H9 (cell line): ENCODE data around the gene S100A2. TPM values are rescaled to one million over a fixed set of nuclear protein-coding genes. Genes with fewer than 3 reads are reported as not detected.

Source experiments
- DNase-seq: peaks from one replicate; pipeline ENCODE4 v3.0.0-alpha.2; 2017
- H2AFZ ChIP-seq: one replicate; pipeline ENCODE4 v1.6.1; 2013; ENCODE audit warnings: mild to moderate bottlenecking, low read length, control low read depth, moderate library complexity
- H2AK5ac ChIP-seq: 2 replicates; pipeline ENCODE4 v1.6.1; 2013; ENCODE audit warnings: low read length, control low read depth, mixed read lengths; ENCODE audit not compliant: insufficient read length
- H2BK120ac ChIP-seq: one replicate; pipeline ENCODE4 v1.6.1; 2013; ENCODE audit warnings: low read depth, mild to moderate bottlenecking, low read length, control low read depth, inconsistent platforms; ENCODE audit not compliant: poor library complexity, severe bottlenecking
- H2BK12ac ChIP-seq: 2 replicates; pipeline ENCODE4 v1.6.1; 2013; ENCODE audit warnings: low read length, control low read depth, mixed read lengths, low read depth; ENCODE audit not compliant: insufficient read length
- H2BK15ac ChIP-seq: 2 replicates; pipeline ENCODE4 v1.6.1; 2013; ENCODE audit warnings: low read depth, low read length, control low read depth
- H2BK20ac ChIP-seq: one replicate; pipeline ENCODE4 v1.6.1; 2013; ENCODE audit warnings: low read depth, mild to moderate bottlenecking, low read length, control low read depth, inconsistent platforms; ENCODE audit not compliant: poor library complexity, severe bottlenecking
- H2BK5ac ChIP-seq: 2 replicates; pipeline ENCODE4 v1.6.1; 2013; ENCODE audit warnings: low read length, control low read depth, mixed read lengths; ENCODE audit not compliant: insufficient read length
- H3K14ac ChIP-seq: 2 replicates; pipeline ENCODE4 v1.6.1; 2013; ENCODE audit warnings: low read length, control low read depth; ENCODE audit not compliant: insufficient read depth
- H3K18ac ChIP-seq: 2 replicates; pipeline ENCODE4 v1.6.1; 2013; ENCODE audit warnings: low read depth, mild to moderate bottlenecking, mixed read lengths, low read length, control low read depth; ENCODE audit not compliant: insufficient read length
- H3K23ac ChIP-seq: 2 replicates; pipeline ENCODE4 v1.6.1; 2013; ENCODE audit warnings: low read length, control low read depth, mixed read lengths, low read depth; ENCODE audit not compliant: insufficient read length
- H3K23me2 ChIP-seq: 2 replicates; pipeline ENCODE4 v1.6.1; 2013; ENCODE audit warnings: low read depth, mild to moderate bottlenecking, mixed read lengths, low read length, control low read depth; ENCODE audit not compliant: insufficient read length, poor library complexity, severe bottlenecking
- H3K27ac ChIP-seq: 2 replicates; pipeline ENCODE4 v1.5.1; 2013; ENCODE audit warnings: low read length, control low read depth, mixed read lengths, low read depth; ENCODE audit not compliant: insufficient read length
- H3K27me3 ChIP-seq: 2 replicates; pipeline ENCODE4 v1.6.1; 2013; ENCODE audit warnings: low read length, control low read depth, inconsistent platforms; ENCODE audit not compliant: insufficient read depth
- H3K4ac ChIP-seq: 2 replicates; pipeline ENCODE4 v1.6.1; 2013; ENCODE audit warnings: low read depth, mild to moderate bottlenecking, control low read depth, inconsistent platforms, low read length, moderate library complexity
- H3K4me1 ChIP-seq: 2 replicates; pipeline ENCODE4 v1.6.1; 2013; ENCODE audit warnings: low read length, control low read depth, inconsistent platforms; ENCODE audit not compliant: insufficient read depth
- H3K4me2 ChIP-seq: 2 replicates; pipeline ENCODE4 v1.6.1; 2013; ENCODE audit warnings: low read length, control low read depth, mixed read lengths; ENCODE audit not compliant: insufficient read length, insufficient read depth
- H3K56ac ChIP-seq: 2 replicates; pipeline ENCODE4 v1.6.1; 2013; ENCODE audit warnings: low read depth, mild to moderate bottlenecking, mixed read lengths, low read length, control low read depth; ENCODE audit not compliant: insufficient read length
- H3K79me1 ChIP-seq: 2 replicates; pipeline ENCODE4 v1.6.1; 2013; ENCODE audit warnings: low read depth, mild to moderate bottlenecking, moderate library complexity, low read length, control low read depth, inconsistent platforms; ENCODE audit not compliant: insufficient read depth, poor library complexity, severe bottlenecking
- H3K79me2 ChIP-seq: 2 replicates; pipeline ENCODE4 v1.6.1; 2013; ENCODE audit warnings: low read length, control low read depth, inconsistent platforms; ENCODE audit not compliant: insufficient read depth
- H3K9ac ChIP-seq: 2 replicates; pipeline ENCODE4 v1.6.1; 2013; ENCODE audit warnings: low read length, control low read depth, mixed read lengths; ENCODE audit not compliant: insufficient read length; ENCODE audit errors: extremely low read depth
- H3K9me3 ChIP-seq: one replicate; pipeline ENCODE4 v1.6.1; 2013; ENCODE audit warnings: low read depth, low read length, inconsistent platforms; ENCODE audit not compliant: control insufficient read depth
- H3T11ph ChIP-seq: one replicate; pipeline ENCODE4 v1.6.1; 2013; ENCODE audit warnings: mild to moderate bottlenecking, low read length, control low read depth, inconsistent platforms
- H4K20me1 ChIP-seq: one replicate; pipeline ENCODE4 v1.6.1; 2013; ENCODE audit not compliant: control insufficient read depth, insufficient read length, insufficient read depth
- H4K5ac ChIP-seq: 2 replicates; pipeline ENCODE4 v1.6.1; 2013; ENCODE audit warnings: low read depth, mild to moderate bottlenecking, mixed read lengths, low read length, control low read depth; ENCODE audit not compliant: insufficient read length
- H4K8ac ChIP-seq: replicated peaks from 2 replicates; pipeline ENCODE4 v1.6.1; 2013; ENCODE audit warnings: low read length, control low read depth, mixed read lengths, low read depth; ENCODE audit not compliant: insufficient read length
- H4K91ac ChIP-seq: 2 replicates; pipeline ENCODE4 v1.6.1; 2013; ENCODE audit warnings: low read depth, mild to moderate bottlenecking, moderate library complexity, mixed read lengths, low read length, control low read depth; ENCODE audit not compliant: insufficient read length
- H3K27ac Mint-ChIP-seq, 3 experiments: 2 replicates in 2 of 3; 3 replicates in 1 of 3; pipeline ENCODE4 v1.8.0; 2020 to 2021; ENCODE audit warnings: mixed read lengths in 3 of 3, mild to moderate bottlenecking in 1 of 3, moderate library complexity in 1 of 3
- H3K27me3 Mint-ChIP-seq: 2 replicates; pipeline ENCODE4 v1.8.0; 2021; ENCODE audit warnings: low read depth, mild to moderate bottlenecking, moderate library complexity, mixed read lengths
- H3K36me3 Mint-ChIP-seq, 3 experiments: 2 replicates in 2 of 3; 3 replicates in 1 of 3; pipeline ENCODE4 v1.8.0; 2020 to 2021; ENCODE audit warnings: low read depth in 3 of 3, mixed read lengths in 3 of 3; ENCODE audit not compliant: insufficient read depth in 1 of 3
- H3K4me1 Mint-ChIP-seq, 2 experiments: 2 replicates each; pipeline ENCODE4 v1.8.0; 2020; ENCODE audit warnings: mixed read lengths in 2 of 2
- H3K4me3 Mint-ChIP-seq, 2 experiments: 2 replicates in 1 of 2; 3 replicates in 1 of 2; pipeline ENCODE4 v1.8.0; 2020 to 2021; ENCODE audit warnings: mild to moderate bottlenecking in 2 of 2, mixed read lengths in 2 of 2, moderate library complexity in 1 of 2
- H3K9me3 Mint-ChIP-seq, 2 experiments: 2 replicates in 1 of 2; 3 replicates in 1 of 2; pipeline ENCODE4 v1.8.0; 2020; ENCODE audit warnings: mild to moderate bottlenecking in 2 of 2, mixed read lengths in 2 of 2, moderate library complexity in 1 of 2
- WGBS: extraction: QIAGEN DNeasy Blood & Tissue Kit; methylation state at CpG from one replicate; pipeline ENCODE4 v1.1.7; 2013; ENCODE audit warnings: missing lambda C conversion rate, low lambda C conversion rate, mixed read lengths; ENCODE audit not compliant: insufficient read length; ENCODE audit errors: extremely low coverage; 5-methylcytosine and 5-hydroxymethylcytosine counted together
- total RNA-seq: library from RNA; stranded (reverse); gene quantifications from 2 replicates; pipeline ENCODE4 v1.2.1, GENCODE V29; 2021
- TF ChIP-seq, protein P1 (sequence below): fragments of 200-600 bp; sonication (generic); conservative IDR thresholded peaks from 3 replicates; pipeline ENCODE4 v1.8.0; 2021; ENCODE audit warnings: antibody characterized with exemption, mild to moderate bottlenecking

The S100A2 gene
- total RNA-seq, 1 experiment from 2014 or later: 0.57 TPM

DNA sequence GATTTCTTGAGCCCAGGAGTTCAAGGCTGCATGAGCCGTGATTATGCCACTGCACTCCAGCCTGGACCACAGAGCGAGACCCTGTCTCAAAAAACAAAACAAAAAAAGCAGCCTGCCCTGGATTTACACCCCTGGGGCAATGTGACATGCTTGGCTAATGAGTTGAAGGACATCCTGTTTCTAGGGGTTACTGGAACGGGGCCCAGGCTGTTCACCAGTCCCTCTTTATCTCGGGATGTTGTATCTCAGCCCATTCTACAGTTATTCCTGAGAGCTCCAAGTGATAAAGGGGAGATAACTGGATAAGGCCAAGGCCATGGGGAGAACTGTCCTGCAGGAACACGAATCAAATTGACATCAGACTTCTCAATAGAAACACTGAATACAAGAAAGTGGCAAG, 21.7 kb upstream of the S100A2 start:
- no peak for DNase-seq
- Histone ChIP-seq H3K9ac (no peak overlapping the region), H3K23ac (no peak overlapping the region), H2AK5ac (no peak overlapping the region), H4K8ac (no peak overlapping the region), H2BK5ac (no peak overlapping the region), H3T11ph (no peak overlapping the region), H3K79me1 (no peaks in the 10 kb centered on the region), H3K79me2 (no peaks in the 10 kb centered on the region), H3K4me2 (no peak overlapping the region), H4K5ac (no peak overlapping the region), H2BK15ac (no peak overlapping the region), H3K23me2 (no peaks in the 10 kb centered on the region), H3K9me3 (no peaks in the 10 kb centered on the region), H2BK120ac (no peak overlapping the region), H3K18ac (no peak overlapping the region), H3K27me3 (no peaks in the 10 kb centered on the region), H3K4me1 (no peaks in the 10 kb centered on the region; the same call in 1 of the 2 replicates), H3K4ac (no peak overlapping the region), H4K20me1 (no peaks in the 10 kb centered on the region), H4K91ac (no peak overlapping the region), H2BK20ac (no peak overlapping the region), H2AFZ (no peak overlapping the region), H3K27ac (no peak overlapping the region), H2BK12ac (no peak overlapping the region), H3K14ac (no peak overlapping the region), H3K56ac (no peak overlapping the region)
- H3K4me1 Mint-ChIP-seq: peaks cover 9 to 16% of the 10 kb centered on the region in 2 experiments; a peak in 3 of 4 replicates
- no peaks in the 10 kb centered on the region for H3K9me3 Mint-ChIP-seq
- WGBS: no CpG with 5 or more reads among the region's 5 CpGs
- TF ChIP-seq, protein P1, sequence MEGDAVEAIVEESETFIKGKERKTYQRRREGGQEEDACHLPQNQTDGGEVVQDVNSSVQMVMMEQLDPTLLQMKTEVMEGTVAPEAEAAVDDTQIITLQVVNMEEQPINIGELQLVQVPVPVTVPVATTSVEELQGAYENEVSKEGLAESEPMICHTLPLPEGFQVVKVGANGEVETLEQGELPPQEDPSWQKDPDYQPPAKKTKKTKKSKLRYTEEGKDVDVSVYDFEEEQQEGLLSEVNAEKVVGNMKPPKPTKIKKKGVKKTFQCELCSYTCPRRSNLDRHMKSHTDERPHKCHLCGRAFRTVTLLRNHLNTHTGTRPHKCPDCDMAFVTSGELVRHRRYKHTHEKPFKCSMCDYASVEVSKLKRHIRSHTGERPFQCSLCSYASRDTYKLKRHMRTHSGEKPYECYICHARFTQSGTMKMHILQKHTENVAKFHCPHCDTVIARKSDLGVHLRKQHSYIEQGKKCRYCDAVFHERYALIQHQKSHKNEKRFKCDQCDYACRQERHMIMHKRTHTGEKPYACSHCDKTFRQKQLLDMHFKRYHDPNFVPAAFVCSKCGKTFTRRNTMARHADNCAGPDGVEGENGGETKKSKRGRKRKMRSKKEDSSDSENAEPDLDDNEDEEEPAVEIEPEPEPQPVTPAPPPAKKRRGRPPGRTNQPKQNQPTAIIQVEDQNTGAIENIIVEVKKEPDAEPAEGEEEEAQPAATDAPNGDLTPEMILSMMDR: no peak
- H3K27me3 Mint-ChIP-seq: no peaks in the 10 kb centered on the region; the same call in 1 of the 2 replicates
- no peaks in the 10 kb centered on the region for H3K36me3 Mint-ChIP-seq
- no peak overlapping the region for H3K4me3 Mint-ChIP-seq
- no peak overlapping the region for H3K27ac Mint-ChIP-seq
